Retinal pigment epithelial cell (primary cell): Measurements from ENCODE around the gene BEST4.
A peak's percentile ranks its signal among the peaks of the same experiment; 100 is the strongest.
"Not testable (repeated sequence)": the region's sequence is repeated elsewhere in the genome, so short reads cannot be mapped to it uniquely, and the experiment has no call there.

Experiments used
- DNase-seq: peaks from one replicate; pipeline ENCODE4 v3.0.0-alpha.2; 2010; ENCODE audit warnings: low read depth
- H3K4me3 ChIP-seq: 2 replicates; pipeline ENCODE4 v1.5.1; 2011; ENCODE audit warnings: mild to moderate bottlenecking, low read length, control low read depth, moderate library complexity
- TF ChIP-seq, protein P1 (sequence below): conservative IDR thresholded peaks from 2 replicates; pipeline ENCODE4 v1.5.1; 2011; ENCODE audit warnings: low read depth, low read length, control low read depth, inconsistent platforms

BEST4 gene

DNA sequence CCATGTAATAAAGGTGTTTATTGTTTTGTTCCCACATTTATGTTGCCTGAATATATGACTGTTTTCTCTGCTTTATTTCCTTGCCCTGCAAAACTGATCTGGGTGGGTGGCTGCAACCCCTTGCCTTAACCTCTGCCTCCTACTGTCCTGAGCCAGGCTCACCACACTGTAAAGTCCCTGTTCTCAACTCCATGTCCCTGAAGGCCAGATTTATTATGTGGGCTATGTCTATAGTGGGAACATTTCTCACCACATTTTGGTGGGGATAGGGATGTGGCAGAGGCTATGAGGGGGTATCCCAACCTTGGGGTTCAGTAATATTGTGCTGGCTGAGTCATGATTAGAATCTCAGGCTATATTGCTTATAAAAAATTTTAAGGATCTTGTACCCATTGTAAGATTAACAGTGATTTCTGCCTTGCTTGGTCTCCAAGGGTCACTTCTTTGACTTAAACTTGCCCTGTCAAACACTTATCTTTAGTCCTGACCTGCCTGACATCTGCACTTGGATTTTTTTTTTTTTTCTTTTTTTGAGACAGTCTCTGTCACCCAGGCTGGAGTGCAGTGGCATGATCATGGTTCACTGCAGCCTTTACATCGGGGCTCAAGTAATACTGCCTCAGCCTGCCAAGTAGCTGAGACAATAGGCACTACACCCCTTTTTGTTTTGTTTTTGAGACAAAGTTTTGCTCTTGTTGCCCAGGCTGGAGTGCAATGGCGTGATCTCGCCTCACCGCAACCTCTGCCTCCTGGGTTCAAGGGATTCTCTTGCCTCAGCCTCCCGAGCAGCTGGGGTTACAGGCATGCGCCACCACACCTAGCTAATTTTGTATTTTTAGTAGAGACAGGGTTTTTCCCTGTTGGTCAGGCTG, 9.0 kb downstream of the BEST4 start:
- H3K4me3 ChIP-seq = no peak overlapping the region
- TF ChIP-seq, protein P1, sequence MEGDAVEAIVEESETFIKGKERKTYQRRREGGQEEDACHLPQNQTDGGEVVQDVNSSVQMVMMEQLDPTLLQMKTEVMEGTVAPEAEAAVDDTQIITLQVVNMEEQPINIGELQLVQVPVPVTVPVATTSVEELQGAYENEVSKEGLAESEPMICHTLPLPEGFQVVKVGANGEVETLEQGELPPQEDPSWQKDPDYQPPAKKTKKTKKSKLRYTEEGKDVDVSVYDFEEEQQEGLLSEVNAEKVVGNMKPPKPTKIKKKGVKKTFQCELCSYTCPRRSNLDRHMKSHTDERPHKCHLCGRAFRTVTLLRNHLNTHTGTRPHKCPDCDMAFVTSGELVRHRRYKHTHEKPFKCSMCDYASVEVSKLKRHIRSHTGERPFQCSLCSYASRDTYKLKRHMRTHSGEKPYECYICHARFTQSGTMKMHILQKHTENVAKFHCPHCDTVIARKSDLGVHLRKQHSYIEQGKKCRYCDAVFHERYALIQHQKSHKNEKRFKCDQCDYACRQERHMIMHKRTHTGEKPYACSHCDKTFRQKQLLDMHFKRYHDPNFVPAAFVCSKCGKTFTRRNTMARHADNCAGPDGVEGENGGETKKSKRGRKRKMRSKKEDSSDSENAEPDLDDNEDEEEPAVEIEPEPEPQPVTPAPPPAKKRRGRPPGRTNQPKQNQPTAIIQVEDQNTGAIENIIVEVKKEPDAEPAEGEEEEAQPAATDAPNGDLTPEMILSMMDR = no peak
- DNase-seq = no peak

DNA sequence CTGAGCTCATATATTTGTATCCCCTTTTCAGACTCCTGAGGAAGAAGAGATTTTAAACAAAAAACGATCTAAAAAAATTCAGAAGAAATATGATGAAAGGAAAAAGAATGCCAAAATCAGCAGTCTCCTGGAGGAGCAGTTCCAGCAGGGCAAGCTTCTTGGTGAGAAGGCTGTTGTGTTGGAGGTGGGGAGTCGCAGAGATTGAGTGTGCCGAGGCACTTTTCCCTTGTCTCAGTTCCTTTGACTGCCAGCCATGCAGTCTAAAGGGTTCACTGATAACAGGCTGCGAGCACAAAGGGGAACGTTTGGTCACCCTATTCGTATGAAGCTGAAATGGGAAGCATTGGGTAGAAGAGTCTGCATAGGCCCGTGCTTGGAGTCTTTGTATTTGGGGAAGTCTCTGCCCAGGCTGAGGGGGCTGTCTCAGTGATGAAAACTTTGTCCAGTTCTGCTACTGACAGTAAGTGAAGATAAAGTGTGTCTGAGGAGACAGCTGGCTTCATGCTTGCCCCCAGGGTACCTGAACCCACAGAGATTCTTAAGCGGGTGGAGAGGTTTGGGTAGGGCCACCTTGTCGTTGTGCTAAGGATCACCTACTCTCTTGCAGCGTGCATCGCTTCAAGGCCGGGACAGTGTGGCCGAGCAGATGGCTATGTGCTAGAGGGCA, 9.9 kb downstream of the BEST4 start:
- H3K4me3 ChIP-seq = peak overlapping the region; percentile 93
- no peak for DNase-seq
- TF ChIP-seq, protein P1 = no peak

DNA sequence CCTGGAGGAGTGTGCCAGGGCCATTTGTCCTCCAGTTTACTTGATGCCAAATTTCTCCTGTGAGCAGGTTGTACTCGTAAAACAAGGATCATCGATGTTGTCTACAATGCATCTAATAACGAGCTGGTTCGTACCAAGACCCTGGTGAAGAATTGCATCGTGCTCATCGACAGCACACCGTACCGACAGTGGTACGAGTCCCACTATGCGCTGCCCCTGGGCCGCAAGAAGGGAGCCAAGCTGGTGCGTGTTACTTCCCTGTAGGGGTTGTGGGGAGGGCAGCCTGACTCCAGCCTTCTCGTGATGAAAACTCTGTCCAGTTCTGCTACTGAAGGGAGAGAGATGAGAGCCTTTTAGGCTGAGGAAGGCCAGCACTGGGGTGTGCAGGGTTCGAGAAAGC, 10.4 kb downstream of the BEST4 start:
- H3K4me3 ChIP-seq = peak overlapping the region; percentile 93
- TF ChIP-seq, protein P1 = no peak
- DNase-seq = no peak

- no peak for DNase-seq
- TF ChIP-seq, protein P1 = no peak
- H3K4me3 ChIP-seq = peak overlapping the region; percentile 93
These were observed 11.3 kb downstream of the BEST4 start for GRCh38 chr1:44776730-44777068.

GRCh38 chr1:44775930-44776729, 11.8 kb downstream of the BEST4 start:
- H3K4me3 ChIP-seq = peak overlapping the region; percentile 93
- TF ChIP-seq, protein P1 = no peak
- no peak for DNase-seq

GRCh38 chr1:44775078-44775929, 12.7 kb downstream of the BEST4 start, which contains the start of gene RPS8:
Gene RPS8, plus strand, starts transcription at chr1:44775540. Its CDS starts 57 bp downstream, at chr1:44775597.
- H3K4me3 ChIP-seq = peak within 1 kb of the TSS; percentile 93
- TF ChIP-seq, protein P1 = no peak
- peak; percentile 77 for DNase-seq

- DNase-seq, H3K4me3 ChIP-seq: not testable (repeated sequence)
These were observed 21.5 kb downstream of the BEST4 start for GRCh38 chr1:44766421-44766820.
